HG03460 (cell line): ENCODE results near the gene AFMID.
"Not testable (repeated sequence)": the region's sequence is repeated elsewhere in the genome, so short reads cannot be mapped to it uniquely, and the experiment has no call there.

Source experiments
- ATAC-seq: cut with Tn5 transposase; IDR thresholded peaks from one replicate; pipeline ENCODE4 v1.9.1; 2021; ENCODE audit not compliant: unreplicated experiment

AFMID gene

DNA sequence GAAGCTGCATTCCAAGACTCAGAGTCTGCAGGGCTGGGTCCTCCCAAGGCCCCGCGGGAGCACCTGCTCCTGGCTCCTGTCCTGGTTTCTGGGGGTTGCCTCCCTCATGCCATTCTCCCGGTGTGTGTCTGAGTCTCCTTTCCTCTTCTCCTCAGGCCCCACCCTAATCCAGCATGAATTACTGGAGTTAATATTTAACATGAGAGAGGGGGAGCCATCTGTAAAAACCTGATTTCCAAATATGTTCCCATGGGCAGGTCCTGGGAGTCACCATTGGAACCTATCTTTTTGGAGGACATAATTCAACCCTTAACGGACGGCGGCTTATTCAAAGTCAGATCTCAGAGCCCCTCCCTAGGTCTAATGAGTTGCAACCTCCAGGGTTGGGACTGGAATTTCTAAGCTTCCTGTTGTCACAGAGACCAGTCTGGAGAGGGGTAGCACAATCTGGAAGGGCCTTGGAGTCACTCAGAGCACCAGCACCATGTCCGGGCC lies 35.6 kb upstream of the AFMID start:
- no peak for ATAC-seq

DNA sequence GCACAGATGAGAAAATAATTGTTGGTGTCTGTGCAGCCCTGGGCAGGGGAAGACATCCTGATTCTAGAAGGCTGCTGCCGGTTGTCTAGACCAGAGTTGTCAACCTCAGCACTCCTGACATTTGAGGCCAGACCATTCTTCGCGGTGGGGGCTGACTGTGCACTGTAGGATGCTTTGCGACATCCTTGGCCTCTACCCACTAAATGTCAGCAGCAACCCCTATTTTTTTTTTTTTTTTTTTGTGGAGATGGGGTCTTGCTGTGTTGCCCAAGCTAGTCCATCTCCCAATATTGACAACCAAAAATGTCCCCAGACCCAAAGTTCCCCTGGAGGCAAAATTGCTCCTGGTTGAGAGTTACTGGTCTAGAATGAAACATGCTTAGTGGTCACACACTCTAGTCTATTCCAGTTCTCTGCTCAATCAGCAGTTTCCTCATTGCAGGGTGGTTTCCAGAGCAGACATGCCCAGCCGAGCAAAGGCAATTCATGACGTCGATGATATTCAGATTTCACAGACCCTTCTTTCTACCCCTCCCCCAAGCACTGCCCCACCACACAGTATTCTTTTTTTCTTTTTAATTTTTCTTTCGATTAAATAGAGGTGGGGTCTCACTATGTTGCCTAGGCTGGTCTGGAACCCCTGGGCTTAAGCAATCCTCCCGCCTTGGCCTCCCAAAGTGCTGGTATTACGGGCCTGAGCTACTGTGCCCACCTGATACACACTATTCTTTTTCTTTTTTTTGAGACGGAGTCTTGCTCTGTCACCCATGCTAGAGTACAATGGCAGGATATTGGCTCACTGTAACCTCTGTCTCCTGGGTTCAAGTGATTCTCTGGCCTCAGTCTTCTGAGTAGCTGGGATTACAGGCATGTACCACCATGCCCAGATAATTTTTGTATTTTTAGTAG lies 32.0 kb upstream of the AFMID start:
- ATAC-seq, result peak; percentile 53

DNA sequence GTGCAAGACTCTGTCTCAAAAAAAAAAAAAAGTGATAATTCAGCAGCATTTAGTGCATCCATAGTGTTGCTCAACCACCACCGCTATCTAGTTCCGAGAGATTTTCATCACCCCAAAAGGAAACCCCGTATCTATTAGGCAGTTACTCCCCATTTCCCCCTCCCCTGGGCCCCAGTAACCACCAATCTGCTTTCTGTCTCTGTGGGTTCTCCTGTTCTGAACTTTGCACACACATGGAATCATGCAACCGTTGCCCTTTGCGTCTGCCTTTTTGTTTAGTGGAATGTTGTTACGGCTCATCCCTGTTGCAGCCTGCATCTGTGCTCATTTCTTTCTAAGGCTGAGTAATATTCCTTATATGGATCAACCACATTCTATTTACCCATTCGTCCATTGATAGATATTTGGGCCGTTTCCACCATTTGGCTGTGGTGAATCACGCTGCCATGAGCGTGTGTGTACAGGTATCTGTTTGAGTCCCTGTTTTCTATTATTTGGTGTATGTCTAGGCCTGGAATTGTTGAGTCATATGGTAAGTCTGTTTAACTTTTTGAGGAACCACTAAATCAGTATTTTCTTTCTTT lies 27.5 kb upstream of the AFMID start:
- ATAC-seq, result peak; percentile 41

DNA sequence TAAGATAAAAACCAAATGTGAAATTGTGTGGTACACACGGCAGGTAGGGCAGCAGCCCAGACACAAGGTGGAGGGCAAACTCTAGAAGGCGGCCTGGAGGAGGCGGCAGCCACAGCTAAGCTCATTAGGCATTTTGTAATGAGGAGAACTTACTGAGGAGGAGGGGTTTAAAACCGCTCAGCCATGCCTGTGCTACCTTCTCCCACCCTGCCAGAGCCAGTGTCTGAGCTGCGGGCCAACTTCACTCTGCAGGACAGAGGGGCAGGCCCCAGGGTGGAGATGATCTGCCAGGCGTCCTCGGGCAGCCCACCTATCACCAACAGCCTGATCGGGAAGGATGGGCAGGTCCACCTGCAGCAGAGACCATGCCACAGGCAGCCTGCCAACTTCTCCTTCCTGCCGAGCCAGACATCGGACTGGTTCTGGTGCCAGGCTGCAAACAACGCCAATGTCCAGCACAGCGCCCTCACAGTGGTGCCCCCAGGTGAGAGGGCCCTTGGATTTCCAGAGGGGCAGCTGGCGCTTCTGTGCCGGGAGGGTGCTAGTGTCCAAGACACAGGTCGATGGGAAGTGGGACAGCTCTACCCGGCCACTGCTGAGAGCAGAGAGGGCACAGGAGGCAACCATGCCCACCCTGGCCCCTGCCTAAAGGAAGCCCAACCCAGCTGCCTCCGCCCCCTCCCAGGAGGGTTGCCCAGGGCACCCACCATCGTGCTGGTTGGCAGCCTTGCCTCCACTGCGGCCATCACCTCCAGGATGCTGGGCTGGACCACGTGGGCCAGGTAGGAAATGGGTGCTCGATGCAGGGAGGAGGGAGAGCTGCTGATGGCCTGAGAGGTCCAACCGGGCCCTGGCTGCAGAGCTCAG lies 23.0 kb upstream of the AFMID start:
- ATAC-seq, result no peak

DNA sequence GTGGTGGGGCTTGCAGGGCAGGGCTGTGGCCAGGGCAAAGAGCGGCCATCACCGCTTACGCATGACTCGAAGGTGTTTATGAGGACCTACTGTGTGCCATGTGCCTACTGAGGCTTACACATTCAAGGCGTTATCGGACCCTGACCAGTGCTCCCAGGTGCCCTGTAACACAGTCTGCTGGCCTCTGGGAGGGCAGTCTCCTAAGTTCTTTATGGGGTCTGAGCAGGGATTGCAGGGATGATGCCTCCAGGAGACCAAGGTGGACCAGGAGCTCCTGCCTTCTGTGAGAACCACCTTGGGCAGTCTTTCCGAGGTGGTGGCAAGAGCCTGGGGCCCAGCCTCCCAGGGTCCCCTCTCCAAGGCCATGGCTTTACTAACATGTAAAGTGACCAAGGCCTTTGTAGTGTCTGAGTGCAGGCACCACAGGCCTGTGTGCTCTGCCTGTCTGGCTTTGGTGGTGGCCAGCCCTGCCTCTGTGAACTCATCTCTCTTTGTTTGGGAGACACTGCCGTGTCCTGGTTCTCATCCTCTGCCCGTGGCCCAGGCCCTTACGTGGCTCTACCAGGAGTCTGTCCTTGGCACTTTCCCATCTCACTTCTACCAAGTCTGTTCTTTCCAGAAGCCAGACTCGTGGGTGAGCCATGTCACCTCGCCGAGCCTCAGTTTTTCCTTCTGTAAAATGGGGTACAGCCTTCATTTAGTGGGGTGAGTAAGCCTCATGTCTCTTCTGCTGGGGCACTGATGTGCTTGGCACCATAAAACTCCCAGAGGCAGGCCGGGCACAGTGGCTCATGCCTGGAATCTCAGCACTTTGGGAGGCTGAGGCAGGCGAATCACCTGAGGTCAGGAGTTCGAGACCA lies 22.2 kb upstream of the AFMID start:
- ATAC-seq, result no peak

DNA sequence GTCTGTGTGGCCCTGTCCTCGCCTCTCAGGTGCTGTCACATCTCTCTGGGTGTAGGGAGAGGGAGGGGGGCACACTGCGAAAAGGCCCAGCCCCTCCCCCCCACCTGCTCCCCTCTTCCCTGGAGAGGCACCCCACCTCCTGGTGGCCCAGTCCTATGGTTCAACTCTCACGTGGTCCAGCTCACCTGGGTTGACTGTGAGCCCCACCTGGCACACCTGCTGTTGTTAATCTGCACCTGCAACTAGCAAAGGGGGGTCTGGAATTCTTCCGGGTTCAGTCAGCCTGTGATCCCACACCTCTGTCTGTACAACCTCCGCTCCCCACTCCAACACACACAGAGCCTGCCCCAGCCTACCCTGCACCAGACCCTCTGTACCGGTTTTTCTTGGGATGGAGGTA lies 20.7 kb upstream of the AFMID start:
- no peak for ATAC-seq

DNA sequence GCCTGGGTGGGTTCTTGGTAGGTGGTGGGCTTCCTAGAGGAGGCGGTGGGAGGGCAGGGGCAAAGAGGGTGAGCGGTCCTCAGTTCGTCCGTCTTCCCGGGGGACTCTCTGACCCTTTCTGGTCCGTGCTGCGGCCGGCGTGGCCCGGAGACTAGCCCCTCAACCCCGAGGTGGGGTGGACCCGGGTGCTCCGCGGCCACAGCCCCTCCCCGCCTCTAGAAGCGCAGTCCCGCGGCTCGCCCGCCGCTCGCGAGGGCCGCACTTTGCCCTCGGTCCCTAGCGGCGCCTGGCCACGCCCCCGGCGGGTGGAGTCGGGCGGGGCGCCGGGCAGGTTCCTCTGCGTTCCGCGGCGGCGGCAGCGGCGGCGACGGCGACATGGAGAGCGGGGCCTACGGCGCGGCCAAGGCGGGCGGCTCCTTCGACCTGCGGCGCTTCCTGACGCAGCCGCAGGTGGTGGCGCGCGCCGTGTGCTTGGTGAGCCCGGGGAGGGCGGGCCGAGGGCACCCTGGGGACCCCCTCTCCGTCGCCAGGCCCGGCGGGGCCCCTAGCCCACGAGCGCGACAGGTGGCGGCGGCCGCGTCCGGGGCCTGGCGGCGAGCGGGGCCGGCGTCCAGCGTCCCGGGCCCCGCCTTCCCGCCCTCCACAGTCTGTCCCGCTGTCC lies 18.8 kb upstream of the AFMID start, which contains the start of gene SYNGR2:
SYNGR2 (plus strand) TSS at position 340 of the 661 bp plus-strand sequence; CDS start at position 376, 36 bp downstream.
- peak; percentile 52 for ATAC-seq

DNA sequence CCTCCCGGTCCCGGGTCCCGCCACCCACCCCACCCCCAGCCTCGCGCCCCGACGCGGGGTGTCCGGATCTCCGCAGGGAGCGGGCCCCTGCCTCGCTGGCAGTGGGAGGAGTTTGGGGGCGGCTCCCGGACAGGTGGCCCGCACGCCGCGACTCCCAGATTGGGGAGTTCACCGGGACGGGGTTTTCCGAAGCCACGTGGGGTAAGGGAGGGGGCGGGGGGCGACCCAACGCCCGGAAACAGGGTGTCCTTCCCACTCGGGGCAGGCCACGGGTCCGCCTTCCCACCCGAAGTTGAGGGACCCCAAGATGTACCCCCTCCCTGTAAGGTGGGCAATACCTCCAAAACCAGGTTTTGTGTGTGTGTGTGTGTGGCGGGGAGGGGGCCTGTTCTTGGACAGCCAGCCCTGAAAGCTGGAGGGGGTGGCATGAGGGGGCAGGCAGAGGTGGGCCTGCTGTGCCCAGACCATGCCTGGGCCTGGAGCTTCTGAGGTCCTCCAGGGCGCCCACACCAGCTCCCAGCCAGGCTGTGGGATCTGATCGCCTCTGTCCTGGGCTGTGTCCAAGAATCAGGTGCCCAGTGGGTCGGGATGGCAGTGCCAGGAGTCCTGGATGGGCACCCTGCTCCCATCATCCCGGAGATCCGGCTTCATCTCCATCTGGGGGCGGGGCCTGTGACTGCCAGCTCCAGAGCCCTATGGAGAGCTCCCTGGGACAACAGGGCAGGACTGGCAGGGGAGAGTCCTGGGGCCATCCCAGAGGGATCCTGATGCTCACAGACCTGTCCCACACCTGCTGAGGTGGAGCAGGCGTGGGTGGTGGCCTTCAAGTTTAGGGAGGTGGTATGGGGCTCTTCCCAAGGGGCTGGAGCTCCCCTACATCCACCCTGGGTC lies 18.0 kb upstream of the AFMID start:
- ATAC-seq, result peak; percentile 36

DNA sequence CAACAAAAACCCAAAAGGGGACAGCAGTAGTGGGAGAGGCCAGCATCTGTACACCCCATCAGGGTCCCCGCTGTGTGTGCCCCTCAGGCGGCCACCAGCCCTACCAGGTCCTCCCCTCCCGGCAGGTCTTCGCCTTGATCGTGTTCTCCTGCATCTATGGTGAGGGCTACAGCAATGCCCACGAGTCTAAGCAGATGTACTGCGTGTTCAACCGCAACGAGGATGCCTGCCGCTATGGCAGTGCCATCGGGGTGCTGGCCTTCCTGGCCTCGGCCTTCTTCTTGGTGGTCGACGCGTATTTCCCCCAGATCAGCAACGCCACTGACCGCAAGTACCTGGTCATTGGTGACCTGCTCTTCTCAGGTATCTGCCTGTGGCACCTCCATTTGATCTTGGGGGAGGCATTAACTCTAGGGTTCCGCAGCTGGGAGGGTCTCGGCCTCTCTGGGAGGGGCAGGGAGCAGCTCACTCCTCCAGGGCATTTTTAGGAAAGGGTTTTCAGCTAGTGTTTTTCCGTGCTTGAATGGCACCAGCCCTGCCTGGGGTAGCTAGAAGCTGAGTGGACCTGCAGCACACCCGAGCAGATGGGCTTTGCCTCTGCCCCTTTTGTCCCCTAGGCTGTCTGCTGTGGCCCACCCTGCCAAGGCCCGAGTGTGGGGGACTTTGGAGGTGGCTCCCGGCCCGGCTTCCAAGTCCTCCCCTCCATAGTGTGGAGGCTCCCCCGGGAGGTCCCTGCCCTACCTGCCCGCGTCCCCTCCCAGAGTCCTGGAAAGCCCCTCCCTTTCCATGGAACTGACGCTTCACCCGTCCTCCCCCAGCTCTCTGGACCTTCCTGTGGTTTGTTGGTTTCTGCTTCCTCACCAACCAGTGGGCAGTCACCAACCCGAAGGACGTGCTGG lies 16.2 kb upstream of the AFMID start:
- ATAC-seq, result no peak

DNA sequence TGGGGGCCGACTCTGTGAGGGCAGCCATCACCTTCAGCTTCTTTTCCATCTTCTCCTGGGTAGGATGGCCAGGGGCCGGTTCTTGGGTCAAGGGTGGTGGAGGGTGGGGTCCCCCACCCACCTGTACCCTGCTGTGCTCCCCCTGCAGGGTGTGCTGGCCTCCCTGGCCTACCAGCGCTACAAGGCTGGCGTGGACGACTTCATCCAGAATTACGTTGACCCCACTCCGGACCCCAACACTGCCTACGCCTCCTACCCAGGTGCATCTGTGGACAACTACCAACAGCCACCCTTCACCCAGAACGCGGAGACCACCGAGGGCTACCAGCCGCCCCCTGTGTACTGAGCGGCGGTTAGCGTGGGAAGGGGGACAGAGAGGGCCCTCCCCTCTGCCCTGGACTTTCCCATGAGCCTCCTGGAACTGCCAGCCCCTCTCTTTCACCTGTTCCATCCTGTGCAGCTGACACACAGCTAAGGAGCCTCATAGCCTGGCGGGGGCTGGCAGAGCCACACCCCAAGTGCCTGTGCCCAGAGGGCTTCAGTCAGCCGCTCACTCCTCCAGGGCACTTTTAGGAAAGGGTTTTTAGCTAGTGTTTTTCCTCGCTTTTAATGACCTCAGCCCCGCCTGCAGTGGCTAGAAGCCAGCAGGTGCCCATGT lies 15.4 kb upstream of the AFMID start:
- not testable (repeated sequence) for ATAC-seq

DNA sequence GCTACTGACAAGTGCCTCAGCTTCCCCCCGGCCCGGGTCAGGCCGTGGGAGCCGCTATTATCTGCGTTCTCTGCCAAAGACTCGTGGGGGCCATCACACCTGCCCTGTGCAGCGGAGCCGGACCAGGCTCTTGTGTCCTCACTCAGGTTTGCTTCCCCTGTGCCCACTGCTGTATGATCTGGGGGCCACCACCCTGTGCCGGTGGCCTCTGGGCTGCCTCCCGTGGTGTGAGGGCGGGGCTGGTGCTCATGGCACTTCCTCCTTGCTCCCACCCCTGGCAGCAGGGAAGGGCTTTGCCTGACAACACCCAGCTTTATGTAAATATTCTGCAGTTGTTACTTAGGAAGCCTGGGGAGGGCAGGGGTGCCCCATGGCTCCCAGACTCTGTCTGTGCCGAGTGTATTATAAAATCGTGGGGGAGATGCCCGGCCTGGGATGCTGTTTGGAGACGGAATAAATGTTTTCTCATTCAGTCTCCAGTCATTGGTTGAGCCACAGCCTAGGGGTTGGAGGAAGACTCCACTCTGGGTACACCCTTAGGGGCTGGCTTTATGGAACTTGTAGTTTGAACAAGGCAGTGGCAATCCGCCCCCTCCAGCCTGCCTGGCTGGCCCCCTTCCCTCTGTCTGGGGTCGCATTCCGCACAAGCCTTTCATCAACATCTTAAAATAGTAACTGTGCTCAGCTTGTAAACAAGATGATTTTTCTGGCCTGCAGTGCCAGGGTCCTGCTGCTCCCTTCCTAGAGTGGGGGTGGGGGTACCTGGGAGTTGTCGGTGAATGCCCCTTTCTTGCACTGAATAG lies 14.7 kb upstream of the AFMID start:
- ATAC-seq, result no peak

DNA sequence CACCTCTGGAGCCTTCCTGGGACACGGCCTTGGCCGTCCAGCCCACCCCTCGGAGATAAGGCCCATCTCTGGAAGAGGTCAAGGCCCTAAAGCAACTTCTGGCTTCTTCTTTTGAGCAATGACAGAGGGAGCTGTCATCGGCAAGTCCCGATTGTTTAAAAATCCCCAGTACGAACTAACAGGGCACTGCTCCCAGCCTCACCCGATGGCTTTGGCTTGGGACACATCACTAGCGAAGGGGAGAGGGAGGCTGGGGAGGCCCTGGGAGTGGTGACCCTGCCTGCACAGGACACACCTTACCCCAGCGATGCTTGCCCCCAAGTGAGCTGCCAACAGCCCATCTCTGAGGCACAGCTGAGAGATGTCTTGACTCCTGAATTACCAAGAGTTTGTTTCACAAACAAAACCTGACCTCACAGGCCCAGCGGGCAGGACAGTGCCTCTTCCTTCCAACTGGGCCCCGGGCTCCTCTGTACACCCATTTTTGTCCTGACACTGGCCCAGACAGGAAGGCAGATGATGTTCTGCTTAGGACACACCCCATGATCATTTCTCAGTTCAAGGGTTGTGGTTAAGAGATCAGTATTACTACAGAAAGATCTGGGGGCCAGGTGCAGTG lies 14.0 kb upstream of the AFMID start:
- ATAC-seq, result no peak

DNA sequence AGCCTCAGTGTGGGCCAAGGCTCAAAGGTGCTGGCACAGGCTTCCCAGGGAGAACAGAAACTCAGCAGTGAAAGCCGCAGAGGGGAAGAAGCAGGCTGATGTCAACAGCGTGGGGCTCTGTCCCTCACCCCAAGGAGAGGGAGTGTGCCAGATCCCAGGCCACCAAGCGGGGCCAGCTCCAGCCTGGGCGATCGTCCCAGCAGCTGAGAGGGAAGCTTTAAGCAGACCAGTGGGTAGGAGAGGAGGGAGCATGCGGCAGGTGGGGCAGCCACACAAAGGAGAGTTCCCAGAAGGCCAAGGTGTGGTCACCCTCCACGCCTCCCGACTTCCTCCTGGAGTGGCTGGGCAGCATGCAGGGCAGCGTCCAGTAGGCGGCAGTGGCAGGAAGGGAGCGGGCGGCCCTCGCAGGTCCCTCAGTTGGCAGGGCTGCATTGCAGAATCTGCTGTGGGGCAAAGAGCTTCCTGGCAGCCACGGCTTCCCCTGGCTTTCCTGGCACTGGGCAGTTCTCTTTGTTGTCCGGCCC lies 12.8 kb upstream of the AFMID start:
- no peak for ATAC-seq

DNA sequence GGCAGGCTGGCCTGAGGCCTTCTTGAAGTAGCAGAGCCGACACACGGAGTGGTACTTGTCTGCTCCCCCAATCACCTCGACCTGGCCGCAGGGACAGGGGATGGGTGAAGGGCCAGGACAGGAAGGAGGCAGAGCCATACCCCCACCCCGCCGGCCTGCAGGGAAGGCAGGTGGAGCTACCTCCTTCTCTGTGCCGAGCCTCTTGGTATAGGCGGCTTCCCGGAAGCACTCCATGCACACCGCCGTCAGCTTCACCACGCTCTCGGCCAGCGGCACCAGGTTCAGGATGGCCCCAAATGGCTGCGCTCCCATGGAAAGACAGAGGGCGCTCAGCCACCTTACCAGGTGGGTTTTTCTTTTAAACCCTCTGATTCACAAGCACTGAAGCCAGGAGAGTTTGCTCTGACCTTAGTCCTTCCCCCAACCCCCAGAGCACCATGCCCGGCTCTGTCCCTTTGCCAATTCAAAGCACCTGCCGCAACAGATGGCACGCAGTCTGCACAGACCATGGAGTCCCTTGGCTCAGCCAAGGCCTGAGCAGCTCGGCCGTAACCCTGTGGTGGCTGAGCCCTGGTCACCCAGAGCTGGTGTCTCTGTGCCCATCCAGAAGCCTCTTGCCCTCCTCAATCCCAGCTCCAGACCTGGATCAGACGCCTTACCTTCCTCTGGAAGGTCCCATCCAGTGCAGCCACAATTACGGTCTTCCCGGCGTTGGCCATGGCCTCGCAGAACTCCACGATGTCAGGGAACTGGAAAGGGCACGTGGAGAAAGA lies 12.1 kb upstream of the AFMID start:
- no peak for ATAC-seq

DNA sequence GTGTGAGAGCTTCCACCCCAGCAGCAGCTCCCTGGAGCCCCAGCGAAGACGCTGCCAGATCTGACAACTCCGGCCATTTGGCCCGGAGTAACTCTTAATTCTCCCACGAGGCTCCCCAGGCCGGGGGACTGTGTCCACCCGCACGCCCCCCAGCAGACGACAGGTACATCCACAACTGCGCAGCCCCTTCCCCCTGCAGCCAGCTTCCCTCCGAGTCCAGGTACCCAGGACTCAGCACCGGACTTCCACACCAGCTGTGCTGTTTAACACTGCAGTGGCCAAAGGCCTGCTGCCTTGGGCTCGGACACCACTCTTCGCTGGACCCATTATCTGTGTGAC lies 11.6 kb upstream of the AFMID start:
- no peak for ATAC-seq
